BLaER1 (cell line): ENCODE data around the gene CASP9.
"Not testable (repeated sequence)": the region's sequence is repeated elsewhere in the genome, so short reads cannot be mapped to it uniquely, and the experiment has no call there.

Source experiments
- H3K27ac ChIP-seq: shearing (Covaris generic); formaldehyde crosslinking; 2 replicates; pipeline ENCODE4 v1.8.1; 2022
- H3K27me3 ChIP-seq: shearing (Covaris generic); formaldehyde crosslinking; 2 replicates; pipeline ENCODE4 v1.8.1; 2022
- H3K36me3 ChIP-seq: shearing (Covaris generic); formaldehyde crosslinking; 2 replicates; pipeline ENCODE4 v1.8.1; 2022
- H3K4me1 ChIP-seq: shearing (Covaris generic); formaldehyde crosslinking; 2 replicates; pipeline ENCODE4 v1.8.1; 2022
- H3K4me2 ChIP-seq: shearing (Covaris generic); formaldehyde crosslinking; 2 replicates; pipeline ENCODE4 v1.8.1; 2022
- H3K4me3 ChIP-seq: shearing (Covaris generic); formaldehyde crosslinking; 2 replicates; pipeline ENCODE4 v1.8.1; 2022
- H3K9ac ChIP-seq: shearing (Covaris generic); formaldehyde crosslinking; 2 replicates; pipeline ENCODE4 v1.8.1; 2022
- H3K9me3 ChIP-seq: shearing (Covaris generic); formaldehyde crosslinking; 2 replicates; pipeline ENCODE4 v1.8.1; 2022
- H4K20me1 ChIP-seq: shearing (Covaris generic); formaldehyde crosslinking; 2 replicates; pipeline ENCODE4 v1.8.1; 2022
- Cebpa-rat ChIP-seq: shearing (Covaris generic); IDR thresholded peaks from 2 replicates; pipeline ENCODE4 v1.8.1; 2022

CASP9 gene

DNA sequence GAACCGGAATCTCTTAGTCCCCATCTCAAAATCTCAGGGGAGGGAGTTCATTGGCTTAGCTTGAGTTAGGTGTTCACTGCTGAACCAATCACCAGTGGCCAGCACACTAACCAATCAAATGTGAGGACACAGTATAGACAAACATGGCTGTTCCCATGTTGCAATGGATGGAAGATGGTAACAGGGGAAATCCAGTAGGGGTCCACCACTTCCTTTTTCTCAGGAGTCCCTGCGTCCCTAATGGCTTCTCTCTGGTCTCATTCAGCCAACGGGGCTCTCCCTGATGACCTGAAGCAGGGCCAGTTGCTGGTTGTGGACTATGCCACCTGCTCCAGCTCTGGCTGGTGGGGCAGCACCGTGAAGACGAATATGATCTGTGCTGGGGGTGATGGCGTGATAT is 38.4 kb downstream of the CASP9 start:
- TF ChIP-seq Cebpa-rat, result no peak
- Histone ChIP-seq H3K9ac (no peak overlapping the region), H4K20me1 (no peaks in the 10 kb centered on the region), H3K4me3 (no peak overlapping the region), H3K9me3 (no peaks in the 10 kb centered on the region), H3K4me1 (peaks cover 1% of the 10 kb centered on the region), H3K36me3 (peaks cover 17% of the 10 kb centered on the region; the same call in 1 of the 2 replicates), H3K4me2 (no peak overlapping the region), H3K27ac (no peak overlapping the region), H3K27me3 (no peaks in the 10 kb centered on the region)

DNA sequence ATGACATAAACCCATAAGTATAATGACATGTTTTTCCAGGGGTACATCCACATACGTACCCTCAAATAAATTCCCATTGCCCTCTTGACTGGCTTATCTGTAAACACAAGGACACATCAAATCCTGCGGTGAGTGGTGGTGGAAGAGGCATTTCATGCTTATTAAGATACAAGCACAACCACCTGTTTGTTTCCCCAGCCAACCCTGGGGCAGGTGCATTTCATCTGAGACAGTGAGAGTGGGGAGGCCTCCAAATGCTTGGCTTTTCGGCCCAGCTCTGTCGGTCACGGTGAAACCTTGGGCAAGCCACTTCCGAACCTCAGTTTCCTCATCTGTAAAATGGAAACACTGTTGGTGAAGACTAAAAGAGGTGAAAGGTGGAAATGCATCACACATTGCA is 39.6 kb downstream of the CASP9 start:
- not testable (repeated sequence) for H3K4me2 ChIP-seq, H3K4me1 ChIP-seq, H3K27ac ChIP-seq

DNA sequence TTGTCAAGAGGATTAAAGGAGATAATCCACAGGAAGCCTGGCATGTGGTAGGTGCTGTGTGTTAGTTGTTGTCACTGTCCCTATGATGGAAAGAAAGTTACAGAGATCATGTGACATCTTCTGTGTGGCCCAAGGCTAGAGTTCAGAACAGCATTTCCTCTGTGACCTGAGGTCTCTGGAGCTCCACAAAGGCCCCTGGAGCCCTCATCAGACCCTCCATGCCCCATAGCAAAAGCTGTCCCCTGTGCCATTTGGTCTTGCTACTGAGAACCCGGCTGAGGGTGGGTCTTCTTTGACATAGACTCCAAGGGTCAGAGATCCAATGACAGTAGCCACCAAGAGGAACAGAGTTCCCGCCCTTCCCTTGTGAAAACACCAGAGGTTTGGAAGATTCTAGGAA is 40.0 kb downstream of the CASP9 start:
- H3K36me3 ChIP-seq, result peaks cover 17% of the 10 kb centered on the region; the same call in 1 of the 2 replicates
- TF ChIP-seq Cebpa-rat, result no peak
- no peaks in the 10 kb centered on the region for H4K20me1 ChIP-seq
- H3K9me3 ChIP-seq, result no peaks in the 10 kb centered on the region
- no peak overlapping the region for H3K27ac ChIP-seq
- no peak overlapping the region for H3K9ac ChIP-seq
- no peak overlapping the region for H3K4me3 ChIP-seq
- H3K27me3 ChIP-seq, result no peaks in the 10 kb centered on the region
- no peak overlapping the region for H3K4me2 ChIP-seq
- H3K4me1 ChIP-seq, result no peaks in the 10 kb centered on the region

More for the DNA sequence above, 39.6 kb downstream of the CASP9 start:
- not testable (repeated sequence) for H3K9me3 ChIP-seq, H4K20me1 ChIP-seq, H3K9ac ChIP-seq, H3K27me3 ChIP-seq, H3K4me3 ChIP-seq
- H3K36me3 ChIP-seq, result peaks cover 17% of the 10 kb centered on the region; the same call in 1 of the 2 replicates

DNA sequence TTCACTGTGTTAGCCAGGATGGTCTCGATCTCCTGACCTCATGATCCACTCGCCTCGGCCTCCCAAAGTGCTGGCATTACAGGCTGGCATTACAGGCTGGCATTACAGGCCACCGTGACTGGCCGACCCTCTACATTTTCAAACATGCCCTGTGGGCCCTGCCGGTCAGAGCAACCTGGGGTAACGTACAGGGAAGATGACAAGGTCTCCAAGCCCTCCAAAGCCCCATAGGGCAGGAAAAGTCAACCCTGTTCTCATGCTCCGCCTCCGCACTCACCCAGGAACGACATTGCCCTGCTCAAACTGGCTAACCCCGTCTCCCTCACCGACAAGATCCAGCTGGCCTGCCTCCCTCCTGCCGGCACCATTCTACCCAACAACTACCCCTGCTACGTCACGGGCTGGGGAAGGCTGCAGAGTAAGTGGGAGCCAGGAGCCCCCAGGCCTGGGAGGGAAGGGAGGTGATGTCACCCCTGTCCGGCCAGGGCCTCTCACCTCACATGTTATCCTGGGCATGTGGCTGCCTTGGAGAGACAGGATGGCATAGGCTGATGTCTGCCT is 41.0 kb downstream of the CASP9 start:
- not testable (repeated sequence) for H3K4me2 ChIP-seq

DNA sequence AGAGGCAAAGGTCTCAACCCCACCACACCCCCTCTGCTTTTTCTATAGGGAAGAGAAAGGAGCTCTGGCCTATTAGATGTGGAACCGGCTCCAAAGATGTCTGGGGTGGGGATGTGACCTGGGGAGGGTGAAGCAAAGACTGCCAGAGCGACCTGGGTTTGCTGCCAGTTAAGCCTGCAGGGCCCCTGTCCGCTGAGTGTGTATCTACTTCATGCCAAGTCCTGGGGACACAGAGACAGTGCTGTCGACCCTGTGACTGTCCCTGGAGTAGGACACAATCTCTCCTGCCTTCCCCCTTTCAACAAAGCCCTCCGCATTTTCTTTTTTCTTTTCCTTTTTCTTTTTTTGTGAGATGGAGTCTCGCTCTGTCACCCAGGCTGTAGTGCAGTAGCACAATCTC is 41.6 kb downstream of the CASP9 start:
- H3K9ac ChIP-seq, H4K20me1 ChIP-seq, H3K27ac ChIP-seq, H3K9me3 ChIP-seq, H3K4me3 ChIP-seq, H3K4me1 ChIP-seq, H3K4me2 ChIP-seq, H3K27me3 ChIP-seq: not testable (repeated sequence)
- H3K36me3 ChIP-seq, result peaks cover 17% of the 10 kb centered on the region; the same call in 1 of the 2 replicates

More for the DNA sequence above, 41.0 kb downstream of the CASP9 start:
- H3K9ac ChIP-seq, H3K9me3 ChIP-seq, H3K4me1 ChIP-seq, H3K27ac ChIP-seq, H3K27me3 ChIP-seq, H3K4me3 ChIP-seq, H4K20me1 ChIP-seq: not testable (repeated sequence)
- peaks cover 17% of the 10 kb centered on the region; the same call in 1 of the 2 replicates for H3K36me3 ChIP-seq

DNA sequence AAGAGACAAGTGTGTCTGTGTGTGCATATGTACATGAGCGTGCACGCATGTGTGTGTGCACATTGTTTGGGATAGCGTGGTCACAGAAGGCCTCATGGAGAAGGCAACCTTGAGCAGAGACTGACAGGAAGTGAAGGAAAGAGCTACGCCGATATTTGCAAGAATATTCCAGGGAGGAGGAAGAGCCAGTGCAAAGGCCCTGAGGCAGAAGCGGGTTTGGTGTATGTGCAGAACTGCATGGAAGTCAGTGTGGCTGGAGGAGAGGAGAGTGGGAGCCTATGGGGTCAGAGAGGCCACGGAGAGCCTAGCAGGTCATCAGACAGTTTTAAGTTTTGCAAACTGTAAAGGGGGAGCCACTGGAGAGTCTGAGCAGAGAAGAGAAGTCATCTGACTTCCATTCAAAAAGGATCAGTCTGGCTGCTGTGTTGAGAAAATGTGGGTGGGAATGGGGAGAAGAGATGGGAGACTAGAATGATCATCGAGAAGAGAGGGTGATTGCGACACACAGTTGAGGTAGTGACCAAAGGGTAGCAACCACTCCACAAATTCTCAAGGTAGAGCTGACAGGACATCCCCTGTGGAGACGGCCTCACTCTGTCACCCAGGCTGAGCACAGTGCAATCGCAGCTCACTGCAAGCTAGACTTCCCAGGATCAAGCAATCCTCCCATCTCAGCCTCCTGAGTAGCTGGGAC is 44.2 kb downstream of the CASP9 start:
- Histone ChIP-seq H3K27ac (no peak overlapping the region), H3K9ac (no peak overlapping the region), H3K9me3 (no peaks in the 10 kb centered on the region), H3K4me1 (no peaks in the 10 kb centered on the region), H3K4me2 (no peak overlapping the region), H3K27me3 (no peaks in the 10 kb centered on the region), H3K36me3 (no peaks in the 10 kb centered on the region), H3K4me3 (no peak overlapping the region), H4K20me1 (no peaks in the 10 kb centered on the region)
- TF ChIP-seq Cebpa-rat, result peak; percentile 53; the same call in 1 of the 2 replicates

DNA sequence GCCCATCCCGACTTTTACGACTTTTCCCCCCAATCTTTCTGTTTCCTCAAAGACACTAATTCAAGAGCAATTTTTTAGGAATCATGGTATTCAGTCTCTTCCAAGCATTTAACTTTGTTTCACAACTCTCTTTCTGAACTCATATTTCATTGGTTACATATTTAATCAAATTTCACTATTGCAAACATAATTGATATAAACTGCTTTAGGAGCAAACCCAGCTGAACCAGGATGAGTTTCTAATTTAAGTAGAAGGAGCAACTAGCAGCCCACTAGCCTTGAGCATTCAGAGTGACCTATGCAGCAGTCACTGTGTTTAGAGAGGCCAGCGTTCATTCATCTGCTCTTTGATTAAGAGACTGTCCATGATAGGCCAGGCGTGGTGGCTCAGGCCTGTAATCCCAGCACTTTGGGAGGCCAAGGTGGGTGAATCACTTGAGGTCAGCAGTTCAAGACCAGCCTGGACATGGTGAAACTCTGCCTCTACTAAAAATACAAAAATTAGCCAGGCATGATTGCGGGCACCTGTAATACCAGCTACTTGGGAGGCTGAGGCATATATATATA is 46.3 kb downstream of the CASP9 start:
- Histone ChIP-seq H3K27me3 (no peaks in the 10 kb centered on the region), H3K27ac (no peak overlapping the region), H3K9me3 (no peaks in the 10 kb centered on the region), H3K4me1 (no peaks in the 10 kb centered on the region), H3K36me3 (no peaks in the 10 kb centered on the region), H3K9ac (no peak overlapping the region), H4K20me1 (no peaks in the 10 kb centered on the region), H3K4me3 (no peak overlapping the region), H3K4me2 (no peak overlapping the region)
- no peak for TF ChIP-seq Cebpa-rat

DNA sequence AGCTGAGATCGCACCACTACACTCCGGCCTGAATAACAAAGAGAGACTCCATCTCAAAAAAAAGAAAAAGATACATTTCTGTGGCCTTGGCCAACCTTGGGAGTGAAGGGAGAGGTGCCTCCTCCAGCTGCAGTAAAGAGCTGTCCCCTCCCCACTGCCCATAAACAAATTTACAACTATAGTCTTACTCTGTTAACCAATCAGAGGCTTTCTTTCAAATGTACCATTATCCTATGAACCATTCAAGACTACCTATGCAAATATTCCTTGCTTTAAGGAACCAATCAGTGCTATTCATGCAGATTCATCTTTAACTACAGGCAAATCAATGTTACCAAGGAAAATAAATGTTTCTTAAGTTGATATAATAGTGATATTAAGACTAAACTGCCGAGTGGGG is 47.1 kb downstream of the CASP9 start:
- Histone ChIP-seq H3K27me3 (no peaks in the 10 kb centered on the region), H3K36me3 (no peaks in the 10 kb centered on the region), H3K9me3 (no peaks in the 10 kb centered on the region), H3K4me2 (no peak overlapping the region), H3K27ac (no peak overlapping the region), H4K20me1 (no peaks in the 10 kb centered on the region), H3K9ac (no peak overlapping the region), H3K4me3 (no peak overlapping the region), H3K4me1 (no peaks in the 10 kb centered on the region)
- TF ChIP-seq Cebpa-rat, result no peak

DNA sequence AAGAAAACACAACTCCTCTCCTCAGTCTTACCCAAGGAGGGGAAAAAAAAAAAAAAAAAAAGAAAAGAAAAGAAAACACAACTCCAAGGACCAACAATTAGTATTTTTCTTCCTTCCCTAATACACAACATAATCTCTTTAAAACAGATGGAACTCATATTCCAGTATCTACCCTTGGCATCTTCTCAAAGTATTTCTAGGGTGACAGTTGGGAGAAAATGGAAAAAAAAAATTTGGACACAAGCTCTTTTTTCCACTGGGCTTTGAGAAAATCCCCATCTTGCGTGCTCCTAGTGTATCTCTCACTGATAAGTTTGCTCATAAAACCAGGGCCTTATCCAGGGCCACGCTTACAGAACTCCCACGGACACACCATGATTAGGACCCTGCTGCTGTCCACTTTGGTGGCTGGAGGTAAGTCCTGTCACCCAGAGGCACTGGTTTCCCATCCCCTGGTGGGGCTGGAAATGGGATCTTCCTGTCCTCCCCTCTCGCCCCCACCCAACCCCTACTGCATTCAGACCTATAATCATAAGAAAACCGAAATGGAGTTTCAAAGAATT is 48.2 kb downstream of the CASP9 start, which contains the start of gene CELA2B:
Gene CELA2B, plus strand, starts transcription at position 353 of the 563 bp plus-strand sequence. Its CDS starts 22 bp downstream, at position 375.
- Histone ChIP-seq H3K4me3 (no peak within 1 kb of the TSS), H4K20me1 (no peaks in the 10 kb centered on the region), H3K9ac (no peak within 1 kb of the TSS), H3K27ac (no peak within 1 kb of the TSS), H3K36me3 (no peaks in the 10 kb centered on the region), H3K27me3 (no peaks in the 10 kb centered on the region), H3K9me3 (no peaks in the 10 kb centered on the region), H3K4me2 (no peak within 1 kb of the TSS), H3K4me1 (no peaks in the 10 kb centered on the region)
- no peak for TF ChIP-seq Cebpa-rat

DNA sequence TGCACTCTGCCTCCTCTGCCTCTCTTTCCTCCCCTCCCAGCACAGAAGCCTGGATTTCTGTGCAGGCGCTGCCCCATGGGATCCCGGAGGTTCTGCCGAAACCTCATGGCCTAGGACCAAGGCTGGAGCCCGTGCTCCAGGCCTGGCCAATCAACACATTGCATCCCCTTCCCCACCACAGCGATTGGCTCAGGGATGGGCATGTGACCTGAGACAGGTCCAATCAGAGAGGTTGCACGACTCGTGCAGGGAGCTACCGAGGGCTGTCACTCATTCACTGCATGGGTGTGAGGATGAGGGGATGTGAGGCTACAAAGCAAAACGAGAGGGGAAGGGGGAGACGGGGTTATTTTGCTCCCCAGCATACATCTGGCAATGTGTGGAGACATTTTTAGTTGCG is 51.4 kb downstream of the CASP9 start:
- Histone ChIP-seq H3K4me2 (no peak overlapping the region), H3K9ac (no peak overlapping the region), H3K4me1 (peaks cover 8% of the 10 kb centered on the region; the same call in 1 of the 2 replicates), H3K4me3 (no peak overlapping the region), H3K36me3 (no peaks in the 10 kb centered on the region), H3K27me3 (no peaks in the 10 kb centered on the region), H3K9me3 (no peaks in the 10 kb centered on the region), H4K20me1 (no peaks in the 10 kb centered on the region), H3K27ac (no peak overlapping the region)
- no peak for TF ChIP-seq Cebpa-rat

DNA sequence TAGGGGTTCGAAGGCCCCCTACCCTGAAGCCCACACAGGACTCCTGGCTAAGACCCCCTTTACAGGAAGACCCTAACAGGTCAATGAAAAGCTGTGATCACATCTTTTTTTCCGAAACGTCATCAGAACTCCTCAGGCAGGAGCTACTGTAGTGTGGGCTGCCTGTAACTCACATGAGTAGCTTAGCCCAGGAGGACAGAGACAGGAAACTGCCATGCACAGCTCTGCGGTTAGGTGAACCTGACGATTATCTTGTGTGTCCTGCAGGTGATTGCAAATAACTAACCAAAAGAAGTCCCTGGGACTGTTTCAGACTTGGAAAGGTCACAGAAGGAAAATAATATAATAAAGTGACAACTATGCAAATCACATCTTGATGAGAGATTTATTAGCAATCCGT is 52.3 kb downstream of the CASP9 start:
- not testable (repeated sequence) for H3K4me2 ChIP-seq, H3K27me3 ChIP-seq, H3K9ac ChIP-seq, H4K20me1 ChIP-seq, H3K36me3 ChIP-seq, H3K4me1 ChIP-seq, H3K4me3 ChIP-seq, H3K27ac ChIP-seq, H3K9me3 ChIP-seq

DNA sequence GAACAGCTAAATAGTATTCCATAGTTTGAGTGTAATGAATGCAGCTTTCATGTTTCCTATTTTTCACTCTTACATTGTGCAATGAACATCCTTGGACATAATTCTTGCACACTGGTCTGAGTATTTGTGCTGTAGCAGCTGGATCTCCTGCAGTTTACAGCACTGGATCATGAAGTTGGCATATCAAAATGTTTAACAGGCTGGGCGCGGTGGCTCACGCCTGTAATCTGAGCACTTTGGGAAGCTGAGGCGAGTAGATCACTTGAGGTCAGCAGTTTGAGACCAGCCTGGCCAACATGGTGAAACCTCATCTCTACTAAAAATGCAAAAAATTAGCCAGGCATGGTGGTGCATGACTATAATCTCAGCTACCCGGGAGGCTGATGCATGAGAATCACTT is 52.9 kb downstream of the CASP9 start:
- not testable (repeated sequence) for H3K9ac ChIP-seq, H3K4me3 ChIP-seq, H3K36me3 ChIP-seq, H3K27me3 ChIP-seq, H4K20me1 ChIP-seq, H3K4me2 ChIP-seq, H3K4me1 ChIP-seq, H3K9me3 ChIP-seq, H3K27ac ChIP-seq

DNA sequence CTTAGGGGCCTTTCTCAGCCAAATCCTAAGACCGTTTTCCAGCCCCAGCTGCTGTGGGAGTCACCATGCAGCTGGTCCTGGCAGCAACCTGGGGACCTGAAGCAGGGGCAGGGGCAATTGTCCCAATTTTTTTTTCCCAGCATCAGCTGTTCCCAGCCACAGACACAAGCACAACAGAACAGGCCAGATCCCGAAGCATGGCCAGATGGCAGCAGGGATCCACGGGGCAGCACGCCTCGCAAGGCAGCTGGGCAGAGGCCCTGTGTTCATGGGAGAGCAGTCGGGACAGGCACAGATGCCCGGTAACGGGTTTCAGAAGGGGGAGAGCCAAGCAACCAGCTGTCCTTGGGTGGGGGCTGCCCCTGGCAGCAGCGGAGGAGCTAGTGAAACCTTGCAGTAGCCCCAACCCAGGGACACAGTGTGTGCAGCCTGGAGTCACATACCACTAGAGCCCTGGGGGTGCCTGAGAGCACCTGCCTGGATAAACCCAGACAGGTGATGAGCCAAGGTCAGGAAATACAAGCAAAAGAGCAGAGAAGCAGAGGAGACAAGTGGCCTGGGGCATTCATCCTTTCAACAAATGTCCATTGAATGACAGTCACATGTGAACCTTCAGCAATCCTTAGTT is 54.1 kb downstream of the CASP9 start:
- not testable (repeated sequence) for H3K4me2 ChIP-seq, H3K4me1 ChIP-seq, H3K9ac ChIP-seq, H3K27me3 ChIP-seq, H4K20me1 ChIP-seq, H3K4me3 ChIP-seq, H3K36me3 ChIP-seq, H3K27ac ChIP-seq, H3K9me3 ChIP-seq
